ENCODE measurements around the gene UBB.

UBB gene

GRCh38 chr17:16353317-16354174 lies 27.3 kb upstream of the UBB start, which contains the start of gene CENPV:
CENPV (minus strand) TSS chr17:16353469; CDS start chr17:16353436, 33 bp downstream.
- no peak for DNase-seq (ENCODE audit: low read depth)

GRCh38 chr17:16354585-16354984 lies 26.3 kb upstream of the UBB start:
- H3K4me3 ChIP-seq (ENCODE audit: low read length) = no peak overlapping the region
- DNase-seq (ENCODE audit: low read depth) = no peak
- no peak for TF ChIP-seq CTCF (conservative IDR thresholded peaks at IDR 0.05; ENCODE audit: low read depth, low read length)

More at GRCh38 chr17:16353317-16354174, 27.3 kb upstream of the UBB start, which contains the start of gene CENPV:
- H3K4me3 ChIP-seq (ENCODE audit: low read length) = peak within 1 kb of the TSS; percentile 65
- TF ChIP-seq CTCF (conservative IDR thresholded peaks at IDR 0.05; ENCODE audit: low read depth, low read length) = no peak

GRCh38 chr17:16358394-16358793 lies 22.5 kb upstream of the UBB start:
- DNase-seq (ENCODE audit: low read depth) = no peak
- no peak overlapping the region for H3K4me3 ChIP-seq (ENCODE audit: low read length)
- TF ChIP-seq CTCF (conservative IDR thresholded peaks at IDR 0.05; ENCODE audit: low read depth, low read length) = no peak

DNA sequence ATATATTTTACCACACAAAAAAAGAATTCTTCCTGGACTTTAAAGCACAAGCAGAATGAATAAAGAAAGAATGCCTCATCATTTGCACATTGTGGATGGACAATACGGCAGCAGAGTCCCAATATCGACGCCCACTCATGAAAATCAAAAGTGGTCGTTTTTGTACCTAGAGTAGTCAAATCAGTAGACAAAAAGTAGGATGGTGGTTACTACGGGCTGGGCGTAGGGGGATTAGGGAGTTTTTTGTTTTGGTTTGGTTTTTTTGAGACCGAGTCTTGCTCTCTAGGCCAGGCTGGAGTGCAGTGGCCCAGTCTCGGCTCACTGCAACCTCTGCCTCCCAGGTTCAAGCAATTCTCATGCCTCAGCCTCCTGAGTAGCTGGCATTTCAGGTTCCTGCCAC lies 19.0 kb upstream of the UBB start:
- no peak for DNase-seq (ENCODE audit: low read depth)
- no peak overlapping the region for H3K4me3 ChIP-seq (ENCODE audit: low read length)
- no peak for TF ChIP-seq CTCF (conservative IDR thresholded peaks at IDR 0.05; ENCODE audit: low read depth, low read length)

- peak; percentile 99 for TF ChIP-seq CTCF (conservative IDR thresholded peaks at IDR 0.05; ENCODE audit: low read depth, low read length)
- no peak for DNase-seq (ENCODE audit: low read depth)
- H3K4me3 ChIP-seq (ENCODE audit: low read length) = no peak overlapping the region
Observed at GRCh38 chr17:16363749-16364536, 16.9 kb upstream of the UBB start.

DNA sequence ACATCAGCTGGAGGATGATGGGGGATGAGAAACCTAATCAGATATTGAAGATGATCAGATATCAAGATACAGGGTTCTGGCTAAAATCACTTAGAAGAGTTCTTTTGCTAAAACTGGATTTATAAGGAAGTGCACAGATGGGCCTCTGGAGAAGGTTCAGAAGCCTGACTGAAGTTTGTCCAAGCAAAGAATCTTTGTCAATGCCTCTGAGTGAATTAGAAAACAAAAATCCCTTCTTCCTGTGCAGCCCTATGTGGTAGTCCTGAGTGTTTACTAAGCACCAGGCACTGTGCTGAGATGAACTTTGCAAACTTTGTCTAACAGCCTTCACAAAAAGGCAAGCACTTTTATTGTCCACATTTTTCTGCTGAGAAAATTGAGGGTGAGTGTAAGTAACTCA lies 16.3 kb upstream of the UBB start:
- no peak for TF ChIP-seq CTCF (conservative IDR thresholded peaks at IDR 0.05; ENCODE audit: low read depth, low read length)
- no peak overlapping the region for H3K4me3 ChIP-seq (ENCODE audit: low read length)
- DNase-seq (ENCODE audit: low read depth) = no peak
